Measurements from ENCODE around the gene NFYB. TPM values are rescaled to one million over a fixed set of nuclear protein-coding genes. Genes with fewer than 3 reads are reported as not detected.

NFYB gene
- total RNA-seq, 1 donor from 2014 or later = 24.7 TPM

GRCh38 chr12:104073699-104074098 lies 64.3 kb downstream of the NFYB start:
- DNase-seq (ENCODE audit: low spot score) = no peak
- no peaks in the 10 kb centered on the region for H3K4me1 Mint-ChIP-seq (ENCODE audit: low read depth)
- no peak overlapping the region for H3K27ac Mint-ChIP-seq (ENCODE audit: unreplicated experiment)
- peaks cover 10% of the 10 kb centered on the region for H3K36me3 Mint-ChIP-seq (ENCODE audit: low read depth)
- H3K4me3 Mint-ChIP-seq (ENCODE audit: unreplicated experiment) = no peak overlapping the region
- TF ChIP-seq CTCF (IDR thresholded peaks at IDR 0.05) = no peak
- H3K9me3 Mint-ChIP-seq (ENCODE audit: low read depth) = no peaks in the 10 kb centered on the region
- no peaks in the 10 kb centered on the region for H3K27me3 Mint-ChIP-seq (ENCODE audit: low read depth)

- TF ChIP-seq CTCF (IDR thresholded peaks at IDR 0.05) = no peak
- DNase-seq (ENCODE audit: low spot score) = no peak
- Mint-ChIP-seq H3K27ac (ENCODE audit: unreplicated experiment) (no peak overlapping the region), H3K4me1 (ENCODE audit: low read depth) (peaks cover 6% of the 10 kb centered on the region), H3K36me3 (ENCODE audit: low read depth) (peaks cover 14% of the 10 kb centered on the region), H3K27me3 (ENCODE audit: low read depth) (no peaks in the 10 kb centered on the region), H3K9me3 (ENCODE audit: low read depth) (no peaks in the 10 kb centered on the region), H3K4me3 (ENCODE audit: unreplicated experiment) (no peak overlapping the region)
Measured at GRCh38 chr12:104072099-104072498, 65.9 kb downstream of the NFYB start.

Other genes with a start within 250 kb of the NFYB start
- 754 to 1,782 TPM (median 760 TPM) in 3 replicates for gene HSP90B1, start 207.8 kb downstream of the NFYB start, total RNA-seq
- gene TDG, start 172.3 kb downstream of the NFYB start, total RNA-seq = 39.3 to 49.5 TPM (median 44.0 TPM) in 3 replicates
- gene GLT8D2, start 88.0 kb downstream of the NFYB start, total RNA-seq = 37.6 to 48.6 TPM (median 38.8 TPM) in 3 replicates
- gene HCFC2, start 73.7 kb downstream of the NFYB start, total RNA-seq = 20.8 to 26.9 TPM (median 23.5 TPM) in 3 replicates
- gene TXNRD1, start 77.6 kb upstream of the NFYB start, total RNA-seq = 82.7 to 104 TPM (median 94.5 TPM) in 3 replicates
- gene EID3, start 165.5 kb upstream of the NFYB start, total RNA-seq = 1.3 to 1.8 TPM (median 1.5 TPM) in 3 replicates

Measured in chondrocyte (in vitro differentiated cells).